ENCODE measurements around the gene LHX5. TPM values are rescaled to one million over a fixed set of nuclear protein-coding genes. Genes with fewer than 3 reads are reported as not detected.

Gene LHX5
- total RNA-seq, 2 donors from 2014 or later: not detected

GRCh38 chr12:113473400-113473799, 1.7 kb upstream of the LHX5 start:
- Mint-ChIP-seq H3K27me3 (peaks cover 61% of the 10 kb centered on the region), H3K9me3 (no peaks in the 10 kb centered on the region), H3K4me1 (peaks cover 5% of the 10 kb centered on the region), H3K4me3 (no peak overlapping the region), H3K27ac (no peak overlapping the region), H3K36me3 (ENCODE audit: low read depth) (no peaks in the 10 kb centered on the region)
- ATAC-seq (replicated peaks): no peak

GRCh38 chr12:113472191-113473121, 785 bp upstream of the LHX5 start:
- Mint-ChIP-seq H3K4me1 (peaks cover 5% of the 10 kb centered on the region), H3K27ac (no peak overlapping the region), H3K4me3 (no peak overlapping the region), H3K9me3 (no peaks in the 10 kb centered on the region), H3K27me3 (peaks cover 52% of the 10 kb centered on the region), H3K36me3 (ENCODE audit: low read depth) (no peaks in the 10 kb centered on the region)
- ATAC-seq (replicated peaks): no peak

GRCh38 chr12:113470871-113471618, 626 bp downstream of the LHX5 start:
- no peaks in the 10 kb centered on the region for H3K36me3 Mint-ChIP-seq (ENCODE audit: low read depth)
- H3K4me3 Mint-ChIP-seq: no peak overlapping the region
- H3K27me3 Mint-ChIP-seq: peaks cover 56% of the 10 kb centered on the region
- no peak overlapping the region for H3K27ac Mint-ChIP-seq
- peaks cover 13% of the 10 kb centered on the region for H3K4me1 Mint-ChIP-seq
- ATAC-seq (replicated peaks): no peak
- no peaks in the 10 kb centered on the region for H3K9me3 Mint-ChIP-seq

- ATAC-seq (replicated peaks): no peak
Measured at GRCh38 chr12:113469949-113470743, 1.5 kb downstream of the LHX5 start.

GRCh38 chr12:113469224-113469948, 2.3 kb downstream of the LHX5 start:
- Mint-ChIP-seq H3K27me3 (peaks cover 53% of the 10 kb centered on the region), H3K36me3 (ENCODE audit: low read depth) (no peaks in the 10 kb centered on the region), H3K4me3 (no peak overlapping the region), H3K27ac (no peak overlapping the region), H3K4me1 (peaks cover 15% of the 10 kb centered on the region), H3K9me3 (no peaks in the 10 kb centered on the region)
- no peak for ATAC-seq (replicated peaks)

More at GRCh38 chr12:113469949-113470743, 1.5 kb downstream of the LHX5 start:
- Mint-ChIP-seq H3K27me3 (peaks cover 56% of the 10 kb centered on the region), H3K36me3 (ENCODE audit: low read depth) (no peaks in the 10 kb centered on the region), H3K4me3 (no peak overlapping the region), H3K4me1 (peaks cover 15% of the 10 kb centered on the region), H3K27ac (no peak overlapping the region), H3K9me3 (no peaks in the 10 kb centered on the region)

GRCh38 chr12:113468365-113469223, 3.1 kb downstream of the LHX5 start:
- Mint-ChIP-seq H3K4me3 (peak overlapping the region; percentile 23), H3K27me3 (peaks cover 54% of the 10 kb centered on the region), H3K36me3 (ENCODE audit: low read depth) (peaks cover 5% of the 10 kb centered on the region), H3K4me1 (peaks cover 21% of the 10 kb centered on the region), H3K9me3 (no peaks in the 10 kb centered on the region), H3K27ac (no peak overlapping the region)
- no peak for ATAC-seq (replicated peaks)

- Mint-ChIP-seq H3K36me3 (ENCODE audit: low read depth) (peaks cover 7% of the 10 kb centered on the region), H3K9me3 (no peaks in the 10 kb centered on the region), H3K27me3 (peaks cover 49% of the 10 kb centered on the region), H3K27ac (no peak overlapping the region), H3K4me1 (peaks cover 17% of the 10 kb centered on the region), H3K4me3 (peak overlapping the region; percentile 40)
- ATAC-seq (replicated peaks): no peak
Measured at GRCh38 chr12:113467502-113468364, 3.9 kb downstream of the LHX5 start.

GRCh38 chr12:113467142-113467501, 4.5 kb downstream of the LHX5 start:
- Mint-ChIP-seq H3K4me1 (peaks cover 17% of the 10 kb centered on the region), H3K27ac (no peak overlapping the region), H3K9me3 (no peaks in the 10 kb centered on the region), H3K36me3 (ENCODE audit: low read depth) (peaks cover 12% of the 10 kb centered on the region), H3K4me3 (peak overlapping the region; percentile 40), H3K27me3 (peaks cover 49% of the 10 kb centered on the region)
- no peak for ATAC-seq (replicated peaks)

- H3K4me3 Mint-ChIP-seq: peak overlapping the region; percentile 40
- peaks cover 46% of the 10 kb centered on the region for H3K27me3 Mint-ChIP-seq
- no peak for ATAC-seq (replicated peaks)
- peaks cover 17% of the 10 kb centered on the region for H3K4me1 Mint-ChIP-seq
- no peaks in the 10 kb centered on the region for H3K9me3 Mint-ChIP-seq
- H3K36me3 Mint-ChIP-seq (ENCODE audit: low read depth): peaks cover 12% of the 10 kb centered on the region
- no peak overlapping the region for H3K27ac Mint-ChIP-seq
Measured at GRCh38 chr12:113466454-113467141, 5.1 kb downstream of the LHX5 start.

- no peak overlapping the region for H3K27ac Mint-ChIP-seq
Measured at GRCh38 chr12:113465808-113466453, 5.7 kb downstream of the LHX5 start.

GRCh38 chr12:113464852-113465719, 6.6 kb downstream of the LHX5 start:
- peaks cover 12% of the 10 kb centered on the region for H3K36me3 Mint-ChIP-seq (ENCODE audit: low read depth)
- no peaks in the 10 kb centered on the region for H3K9me3 Mint-ChIP-seq
- no peak overlapping the region for H3K27ac Mint-ChIP-seq
- peak overlapping the region; percentile 57 for H3K4me3 Mint-ChIP-seq
- peaks cover 53% of the 10 kb centered on the region for H3K27me3 Mint-ChIP-seq
- H3K4me1 Mint-ChIP-seq: peaks cover 17% of the 10 kb centered on the region
- ATAC-seq (replicated peaks): no peak

More at GRCh38 chr12:113465808-113466453, 5.7 kb downstream of the LHX5 start:
- no peak for ATAC-seq (replicated peaks)
- Mint-ChIP-seq H3K27me3 (peaks cover 50% of the 10 kb centered on the region), H3K36me3 (ENCODE audit: low read depth) (peaks cover 12% of the 10 kb centered on the region), H3K4me3 (no peak overlapping the region), H3K4me1 (peaks cover 17% of the 10 kb centered on the region), H3K9me3 (no peaks in the 10 kb centered on the region)
